ENCODE results near the gene RPTOR. TPM values are rescaled to one million over a fixed set of nuclear protein-coding genes. Genes with fewer than 3 reads are reported as not detected.

RPTOR gene
- total and polyA plus RNA-seq, 2 donors, result 8.1 to 10.3 TPM

- Histone ChIP-seq H3K4me1 (ENCODE audit: control insufficient read depth in 2 of 2, insufficient read depth in 2 of 2, low read length in 2 of 2) (peaks cover 5 to 19% of the 10 kb centered on the region in 2 donors), H3K27me3 (ENCODE audit: control insufficient read depth in 2 of 2, insufficient read depth in 1 of 2, low read length in 1 of 2) (no peaks in the 10 kb centered on the region), H3K4me3 (ENCODE audit: low read length in 2 of 2) (no peak overlapping the region), H3K36me3 (ENCODE audit: control insufficient read depth in 2 of 2, insufficient read depth in 2 of 2, low read length in 1 of 2) (peaks cover 71 to 76% of the 10 kb centered on the region in 2 donors), H3K27ac (ENCODE audit: low read depth in 1 of 2, low read length in 1 of 2) (no peak overlapping the region), H3K9me3 (ENCODE audit: control insufficient read depth in 2 of 2, insufficient read depth in 1 of 2, low read length in 1 of 2) (peaks cover 0 to 5% of the 10 kb centered on the region in 2 donors)
- DNase-seq (ENCODE audit: low read depth in 6 of 9, low spot score in 9 of 9), result no peak
- WGBS, result 98% methylated on average over 17 of the region's 17 CpGs
Measured at GRCh38 chr17:80943346-80944145, 398.9 kb downstream of the RPTOR start.

GRCh38 chr17:80944326-80944725 is 399.7 kb downstream of the RPTOR start:
- Histone ChIP-seq H3K36me3 (ENCODE audit: control insufficient read depth in 2 of 2, insufficient read depth in 2 of 2, low read length in 1 of 2) (peaks cover 75 to 78% of the 10 kb centered on the region in 2 donors), H3K9me3 (ENCODE audit: control insufficient read depth in 2 of 2, insufficient read depth in 1 of 2, low read length in 1 of 2) (peaks cover 0 to 5% of the 10 kb centered on the region in 2 donors), H3K4me3 (ENCODE audit: low read length in 2 of 2) (no peak overlapping the region), H3K4me1 (ENCODE audit: control insufficient read depth in 2 of 2, insufficient read depth in 2 of 2, low read length in 2 of 2) (peaks cover 0 to 11% of the 10 kb centered on the region in 2 donors), H3K27me3 (ENCODE audit: control insufficient read depth in 2 of 2, insufficient read depth in 1 of 2, low read length in 1 of 2) (no peaks in the 10 kb centered on the region), H3K27ac (ENCODE audit: low read depth in 1 of 2, low read length in 1 of 2) (no peak overlapping the region)
- DNase-seq (ENCODE audit: low read depth in 6 of 9, low spot score in 9 of 9), result no peak
- WGBS, result 98% methylated on average over 9 of the region's 9 CpGs

GRCh38 chr17:80945736-80946135 is 401.1 kb downstream of the RPTOR start:
- Histone ChIP-seq H3K27ac (ENCODE audit: low read depth in 1 of 2, low read length in 1 of 2) (no peak overlapping the region), H3K9me3 (ENCODE audit: control insufficient read depth in 2 of 2, insufficient read depth in 1 of 2, low read length in 1 of 2) (peaks cover 0 to 5% of the 10 kb centered on the region in 2 donors), H3K36me3 (ENCODE audit: control insufficient read depth in 2 of 2, insufficient read depth in 2 of 2, low read length in 1 of 2) (peaks cover 79 to 82% of the 10 kb centered on the region in 2 donors), H3K4me3 (ENCODE audit: low read length in 2 of 2) (no peak overlapping the region), H3K27me3 (ENCODE audit: control insufficient read depth in 2 of 2, insufficient read depth in 1 of 2, low read length in 1 of 2) (no peaks in the 10 kb centered on the region), H3K4me1 (ENCODE audit: control insufficient read depth in 2 of 2, insufficient read depth in 2 of 2, low read length in 2 of 2) (peaks cover 0 to 6% of the 10 kb centered on the region in 2 donors)
- no peak for DNase-seq (ENCODE audit: low read depth in 6 of 9, low spot score in 9 of 9)
- 99% methylated on average over 17 of the region's 17 CpGs for WGBS

GRCh38 chr17:80946449-80946848 is 401.8 kb downstream of the RPTOR start:
- H3K9me3 ChIP-seq (ENCODE audit: control insufficient read depth in 2 of 2, insufficient read depth in 1 of 2, low read length in 1 of 2), result peaks cover 0 to 5% of the 10 kb centered on the region in 2 donors
- H3K36me3 ChIP-seq (ENCODE audit: control insufficient read depth in 2 of 2, insufficient read depth in 2 of 2, low read length in 1 of 2), result peaks cover 79 to 82% of the 10 kb centered on the region in 2 donors
- H3K27ac ChIP-seq (ENCODE audit: low read depth in 1 of 2, low read length in 1 of 2), result no peak overlapping the region
- 99% methylated on average over 8 of the region's 8 CpGs for WGBS
- no peak overlapping the region for H3K4me3 ChIP-seq (ENCODE audit: low read length in 2 of 2)
- H3K27me3 ChIP-seq (ENCODE audit: control insufficient read depth in 2 of 2, insufficient read depth in 1 of 2, low read length in 1 of 2), result no peaks in the 10 kb centered on the region
- DNase-seq (ENCODE audit: low read depth in 6 of 9, low spot score in 9 of 9), result no peak
- peaks cover 0 to 6% of the 10 kb centered on the region in 2 donors for H3K4me1 ChIP-seq (ENCODE audit: control insufficient read depth in 2 of 2, insufficient read depth in 2 of 2, low read length in 2 of 2)

GRCh38 chr17:80947200-80947940 is 402.7 kb downstream of the RPTOR start:
- H3K9me3 ChIP-seq (ENCODE audit: control insufficient read depth in 2 of 2, insufficient read depth in 1 of 2, low read length in 1 of 2), result peaks cover 0 to 5% of the 10 kb centered on the region in 2 donors
- peaks cover 79% of the 10 kb centered on the region in 2 donors for H3K36me3 ChIP-seq (ENCODE audit: control insufficient read depth in 2 of 2, insufficient read depth in 2 of 2, low read length in 1 of 2)
- H3K27me3 ChIP-seq (ENCODE audit: control insufficient read depth in 2 of 2, insufficient read depth in 1 of 2, low read length in 1 of 2), result no peaks in the 10 kb centered on the region
- H3K4me3 ChIP-seq (ENCODE audit: low read length in 2 of 2), result no peak overlapping the region
- DNase-seq (ENCODE audit: low read depth in 6 of 9, low spot score in 9 of 9), result no peak
- WGBS, result 95% methylated on average over 21 of the region's 21 CpGs
- peaks cover 0 to 2% of the 10 kb centered on the region in 2 donors for H3K4me1 ChIP-seq (ENCODE audit: control insufficient read depth in 2 of 2, insufficient read depth in 2 of 2, low read length in 2 of 2)
- no peak overlapping the region for H3K27ac ChIP-seq (ENCODE audit: low read depth in 1 of 2, low read length in 1 of 2)

- no peak for DNase-seq (ENCODE audit: low read depth in 6 of 9, low spot score in 9 of 9)
- Histone ChIP-seq H3K4me3 (ENCODE audit: low read length in 2 of 2) (no peak overlapping the region), H3K4me1 (ENCODE audit: control insufficient read depth in 2 of 2, insufficient read depth in 2 of 2, low read length in 2 of 2) (no peaks in the 10 kb centered on the region), H3K27me3 (ENCODE audit: control insufficient read depth in 2 of 2, insufficient read depth in 1 of 2, low read length in 1 of 2) (no peaks in the 10 kb centered on the region), H3K27ac (ENCODE audit: low read depth in 1 of 2, low read length in 1 of 2) (no peak overlapping the region), H3K36me3 (ENCODE audit: control insufficient read depth in 2 of 2, insufficient read depth in 2 of 2, low read length in 1 of 2) (peaks cover 70 to 72% of the 10 kb centered on the region in 2 donors), H3K9me3 (ENCODE audit: control insufficient read depth in 2 of 2, insufficient read depth in 1 of 2, low read length in 1 of 2) (peaks cover 0 to 5% of the 10 kb centered on the region in 2 donors)
- 98% methylated on average over 48 of the region's 48 CpGs for WGBS
Measured at GRCh38 chr17:80948019-80948975, 403.7 kb downstream of the RPTOR start.

- H3K27me3 ChIP-seq (ENCODE audit: control insufficient read depth in 2 of 2, insufficient read depth in 1 of 2, low read length in 1 of 2), result no peaks in the 10 kb centered on the region
- H3K4me1 ChIP-seq (ENCODE audit: control insufficient read depth in 2 of 2, insufficient read depth in 2 of 2, low read length in 2 of 2), result no peaks in the 10 kb centered on the region
- H3K9me3 ChIP-seq (ENCODE audit: control insufficient read depth in 2 of 2, insufficient read depth in 1 of 2, low read length in 1 of 2), result peaks cover 0 to 5% of the 10 kb centered on the region in 2 donors
- H3K27ac ChIP-seq (ENCODE audit: low read depth in 1 of 2, low read length in 1 of 2), result no peak overlapping the region
- H3K4me3 ChIP-seq (ENCODE audit: low read length in 2 of 2), result no peak overlapping the region
- WGBS, result 98% methylated on average over 16 of the region's 16 CpGs
- peaks cover 68 to 72% of the 10 kb centered on the region in 2 donors for H3K36me3 ChIP-seq (ENCODE audit: control insufficient read depth in 2 of 2, insufficient read depth in 2 of 2, low read length in 1 of 2)
- DNase-seq (ENCODE audit: low read depth in 6 of 9, low spot score in 9 of 9), result no peak
Measured at GRCh38 chr17:80948976-80949450, 404.4 kb downstream of the RPTOR start.

GRCh38 chr17:80949451-80950421 is 405.1 kb downstream of the RPTOR start:
- H3K9me3 ChIP-seq (ENCODE audit: control insufficient read depth in 2 of 2, insufficient read depth in 1 of 2, low read length in 1 of 2), result no peaks in the 10 kb centered on the region
- no peaks in the 10 kb centered on the region for H3K27me3 ChIP-seq (ENCODE audit: control insufficient read depth in 2 of 2, insufficient read depth in 1 of 2, low read length in 1 of 2)
- H3K27ac ChIP-seq (ENCODE audit: low read depth in 1 of 2, low read length in 1 of 2), result no peak overlapping the region
- WGBS, result 96% methylated on average over 44 of the region's 44 CpGs
- H3K36me3 ChIP-seq (ENCODE audit: control insufficient read depth in 2 of 2, insufficient read depth in 2 of 2, low read length in 1 of 2), result peaks cover 67 to 68% of the 10 kb centered on the region in 2 donors
- H3K4me1 ChIP-seq (ENCODE audit: control insufficient read depth in 2 of 2, insufficient read depth in 2 of 2, low read length in 2 of 2), result no peaks in the 10 kb centered on the region
- no peak overlapping the region for H3K4me3 ChIP-seq (ENCODE audit: low read length in 2 of 2)
- DNase-seq (ENCODE audit: low read depth in 6 of 9, low spot score in 9 of 9), result no peak

Measured in thymus (tissue), 11 donors.